CD4-positive, alpha-beta T cell treated with Interferon gamma for 1 hour (primary cell): Measurements from ENCODE around the gene KRTAP10-2.
"Not testable (repeated sequence)": the region's sequence is repeated elsewhere in the genome, so short reads cannot be mapped to it uniquely, and the experiment has no call there.

Experiments used
- DNase-seq: peaks from one replicate; pipeline ENCODE4 v3.0.0-alpha.2; 2020

Gene KRTAP10-2

GRCh38 chr21:44566403-44566802 is 15.1 kb upstream of the KRTAP10-2 start:
- DNase-seq = no peak

- no peak for DNase-seq
Measured at GRCh38 chr21:44564886-44565598, 13.7 kb upstream of the KRTAP10-2 start.

DNA sequence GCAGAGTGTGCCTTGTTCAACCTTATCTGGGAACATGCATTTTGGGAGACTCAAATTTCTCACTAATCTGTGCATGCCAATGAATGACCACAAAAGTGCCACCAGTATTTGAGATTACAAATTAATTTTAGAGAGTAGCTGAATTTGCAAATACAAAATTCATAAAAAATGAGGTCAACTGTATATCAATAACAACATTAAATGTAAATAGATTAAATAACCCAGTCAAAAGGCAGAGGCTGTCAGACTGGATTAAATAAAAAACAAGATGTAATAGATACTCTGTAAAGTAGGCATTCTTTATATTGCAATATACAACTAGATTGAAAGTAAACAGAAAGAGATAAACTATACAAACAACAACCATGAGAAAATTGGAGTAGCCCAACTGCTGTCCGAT is 12.8 kb upstream of the KRTAP10-2 start:
- DNase-seq = no peak

GRCh38 chr21:44558695-44559094 is 7.4 kb upstream of the KRTAP10-2 start, which contains the start of gene KRTAP10-3:
Gene KRTAP10-3 (minus strand): TSS chr21:44558795. CDS start chr21:44558715, 80 bp downstream.
- DNase-seq = no peak

DNA sequence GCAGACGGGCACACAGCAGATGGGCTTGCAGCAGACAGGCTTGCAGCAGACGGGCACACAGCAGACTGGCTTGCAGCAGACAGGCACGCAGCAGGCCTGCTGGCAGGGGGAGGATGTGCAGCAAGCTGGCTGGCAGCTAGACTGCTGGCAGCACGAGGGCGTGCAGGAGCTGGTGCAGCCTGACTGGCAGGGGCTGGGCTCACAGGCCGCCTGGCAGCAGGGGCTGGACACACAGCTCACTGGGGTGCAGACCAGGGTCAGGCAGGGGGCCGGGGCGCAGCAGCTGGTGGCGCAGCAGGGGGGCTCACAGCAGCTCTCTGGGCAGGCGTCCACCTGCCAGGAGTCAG is 7.0 kb upstream of the KRTAP10-2 start:
- not testable (repeated sequence) for DNase-seq

DNA sequence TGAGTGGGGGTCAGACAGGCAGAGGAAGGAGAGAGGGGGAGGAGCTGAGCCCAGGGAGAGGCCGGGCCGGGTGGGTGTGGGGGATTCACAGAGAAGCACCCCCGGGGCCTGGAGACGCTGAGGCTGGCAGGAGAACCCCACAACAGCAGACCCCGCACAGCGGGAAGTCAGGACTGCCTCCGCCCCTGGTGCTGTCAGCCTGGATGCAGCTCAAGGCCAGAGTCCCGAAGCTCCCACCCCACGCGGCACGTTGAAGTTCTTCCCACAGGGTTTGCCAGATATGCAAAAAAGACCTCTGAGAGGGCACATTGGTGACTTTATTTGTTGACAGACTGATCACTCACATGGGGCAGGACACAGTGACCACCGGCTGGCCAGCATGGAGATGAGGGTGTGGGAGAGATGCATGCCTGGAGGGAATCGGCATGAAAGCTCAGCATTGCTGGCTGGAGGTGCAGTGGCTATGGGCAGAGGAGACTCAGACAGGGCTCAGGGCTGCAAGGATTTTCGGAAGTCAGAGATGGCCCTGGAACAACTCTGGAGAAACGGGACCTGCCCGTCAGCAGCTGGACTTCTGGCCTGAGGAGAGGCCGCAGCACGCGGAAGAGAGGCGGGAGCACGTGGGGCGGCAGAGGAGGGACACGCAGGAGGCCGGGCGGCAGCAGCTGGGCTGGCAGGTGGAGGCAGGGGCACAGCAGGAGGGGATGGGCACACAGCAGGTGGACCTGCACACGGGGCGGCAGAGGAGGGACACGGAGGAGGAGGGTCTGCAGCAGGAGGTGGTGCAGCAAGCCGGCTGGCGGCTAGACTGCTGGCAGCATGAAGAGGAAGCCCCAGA is 6.4 kb upstream of the KRTAP10-2 start:
- no peak for DNase-seq

GRCh38 chr21:44556879-44557278 is 5.6 kb upstream of the KRTAP10-2 start:
- DNase-seq = no peak

GRCh38 chr21:44555200-44555875 is 4.0 kb upstream of the KRTAP10-2 start:
- no peak for DNase-seq

DNA sequence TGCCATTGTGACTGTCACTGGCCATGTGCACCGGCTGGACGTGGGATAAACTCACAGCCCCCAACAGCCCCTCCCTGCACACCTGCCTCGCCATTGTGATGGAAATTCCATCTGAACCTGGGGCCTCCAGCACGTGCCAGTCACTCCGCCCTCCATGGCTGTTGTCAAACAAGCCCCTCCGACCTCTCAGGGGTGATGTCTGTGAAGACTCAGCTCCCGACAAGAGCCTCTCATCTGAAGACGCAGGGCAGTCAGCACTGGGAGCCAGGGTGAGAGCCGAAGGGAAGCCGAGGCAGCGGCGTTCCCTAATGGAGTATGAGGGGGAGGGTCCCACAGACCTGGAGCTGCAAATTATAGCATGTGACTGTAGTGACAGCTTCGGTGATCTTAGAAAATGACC is 1.4 kb upstream of the KRTAP10-2 start:
- no peak for DNase-seq

DNA sequence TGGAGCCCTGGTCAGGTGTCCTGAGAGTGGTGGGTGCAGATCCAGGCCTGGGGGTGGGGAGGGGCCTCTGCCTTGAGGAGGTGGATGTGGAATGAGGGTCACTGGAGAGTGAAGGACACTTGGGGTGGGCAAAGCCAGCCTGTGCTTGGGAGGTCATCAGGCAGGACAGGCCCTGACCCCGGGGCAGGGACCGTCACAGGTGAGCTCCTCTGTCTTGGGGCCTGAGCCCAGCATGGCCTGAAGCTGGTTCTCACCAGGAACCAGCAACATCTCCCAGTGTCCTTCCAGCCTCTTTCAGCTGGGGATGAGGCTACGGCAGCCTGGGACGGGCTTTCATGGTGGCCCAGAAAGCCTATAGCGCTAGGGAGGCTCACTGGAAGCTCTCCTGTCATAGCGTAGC is 831 bp upstream of the KRTAP10-2 start:
- no peak for DNase-seq

DNA sequence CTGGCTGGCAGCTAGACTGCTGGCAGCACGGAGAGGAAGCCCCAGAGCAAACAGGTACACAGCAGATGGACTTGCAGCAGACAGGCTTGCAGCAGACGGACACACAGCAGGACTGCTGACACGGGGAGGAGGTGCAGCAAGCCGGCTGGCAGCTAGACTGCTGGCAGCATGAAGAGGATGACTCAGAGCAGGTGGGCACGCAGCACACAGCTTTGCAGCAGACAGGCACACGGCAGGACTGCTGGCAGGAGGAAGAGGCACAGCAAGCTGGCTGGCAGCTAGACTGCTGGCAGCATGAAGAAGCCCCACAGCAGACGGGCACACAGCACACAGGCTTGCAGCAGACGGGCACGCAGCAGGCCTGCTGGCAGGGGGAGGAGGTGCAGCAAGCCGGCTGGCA is 498 bp downstream of the KRTAP10-2 start:
- no peak for DNase-seq

GRCh38 chr21:44550285-44550684 is 1.0 kb downstream of the KRTAP10-2 start:
- not testable (repeated sequence) for DNase-seq

DNA sequence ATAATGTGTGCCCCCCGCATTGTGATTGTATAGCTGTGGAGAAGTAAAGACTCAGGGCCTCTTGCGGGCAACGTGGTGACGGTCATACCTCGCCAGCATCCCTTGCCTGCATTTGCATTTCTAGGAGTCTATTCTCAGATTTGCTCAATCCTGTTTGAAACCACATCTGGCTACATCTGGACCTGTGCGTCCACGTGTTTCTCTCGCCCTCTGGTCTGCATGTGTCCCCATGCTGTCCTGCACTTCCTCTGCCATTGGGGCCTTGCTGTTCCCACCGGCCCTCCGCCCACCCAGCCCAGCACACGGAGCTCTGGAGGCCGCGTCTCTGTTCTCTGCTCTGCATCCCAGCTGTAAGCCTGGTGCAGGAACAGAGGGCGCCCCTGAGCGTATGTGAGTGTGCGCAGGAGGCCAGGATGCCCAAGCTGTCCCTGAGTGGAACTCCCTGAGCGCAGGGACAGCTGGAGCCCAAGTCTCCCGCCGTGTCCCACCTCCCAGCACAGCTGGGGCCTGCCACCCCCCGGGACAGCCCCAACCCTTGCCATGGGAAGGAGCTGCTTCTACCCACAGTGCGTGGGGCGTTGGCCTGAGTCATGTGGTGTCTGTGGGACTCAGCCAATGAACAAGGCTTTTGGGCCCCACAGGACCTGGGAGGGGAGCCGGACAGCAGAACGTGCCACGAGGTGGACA is 1.6 kb downstream of the KRTAP10-2 start:
- DNase-seq = no peak

- DNase-seq = no peak
Measured at GRCh38 chr21:44548922-44549321, 2.4 kb downstream of the KRTAP10-2 start.

DNA sequence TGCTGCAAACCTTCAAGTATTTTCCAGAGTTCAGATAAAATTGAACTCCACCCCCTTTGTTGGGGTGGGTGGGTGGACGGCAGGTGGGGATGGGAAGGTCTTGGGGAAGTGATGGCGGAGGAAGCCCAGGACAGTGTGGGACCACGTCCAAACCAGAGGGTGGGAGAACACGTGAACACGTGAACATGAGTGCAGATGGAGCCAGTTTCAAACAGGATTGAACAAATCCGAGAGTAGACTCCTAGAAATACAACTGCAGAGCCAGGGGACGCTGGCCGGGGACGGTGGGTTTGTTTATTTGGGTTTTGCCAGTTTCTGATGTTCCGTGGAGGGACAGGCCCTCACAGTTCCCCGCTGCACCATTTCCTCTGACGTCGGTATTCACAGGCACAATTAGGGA is 2.9 kb downstream of the KRTAP10-2 start:
- no peak for DNase-seq

DNA sequence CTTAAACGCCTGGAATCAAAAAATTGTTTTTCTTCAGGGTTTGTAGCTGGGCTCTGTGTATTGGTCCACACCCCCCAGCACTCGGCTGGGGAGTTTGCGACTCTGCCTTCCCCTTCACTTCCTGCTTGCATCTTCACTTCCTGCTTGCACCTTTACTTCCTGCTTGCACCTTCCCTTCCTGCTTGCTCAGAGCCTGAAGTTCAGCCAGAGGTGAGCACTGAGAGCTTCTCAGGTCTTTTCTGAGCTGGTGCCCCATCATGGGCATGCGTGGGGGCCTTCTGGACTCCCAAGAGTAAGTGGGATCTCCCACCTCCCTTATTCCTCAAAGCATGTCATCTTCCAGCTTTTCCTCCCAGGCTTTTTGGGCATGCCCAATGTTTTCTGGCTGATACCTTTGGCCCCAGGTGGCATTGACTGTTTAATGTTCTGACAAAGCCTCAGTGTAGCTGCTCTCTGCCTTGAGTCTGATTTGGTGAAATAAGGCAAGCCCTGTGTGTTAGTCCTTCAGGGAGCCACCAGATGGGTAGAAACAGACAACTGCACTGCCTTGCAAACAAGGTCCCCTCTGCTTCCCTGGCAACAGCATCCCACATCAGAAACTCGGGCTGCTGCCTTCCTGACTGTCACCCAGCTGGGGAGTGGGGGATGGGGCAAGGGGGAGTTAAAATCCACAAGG is 3.5 kb downstream of the KRTAP10-2 start:
- DNase-seq = peak; percentile 35

DNA sequence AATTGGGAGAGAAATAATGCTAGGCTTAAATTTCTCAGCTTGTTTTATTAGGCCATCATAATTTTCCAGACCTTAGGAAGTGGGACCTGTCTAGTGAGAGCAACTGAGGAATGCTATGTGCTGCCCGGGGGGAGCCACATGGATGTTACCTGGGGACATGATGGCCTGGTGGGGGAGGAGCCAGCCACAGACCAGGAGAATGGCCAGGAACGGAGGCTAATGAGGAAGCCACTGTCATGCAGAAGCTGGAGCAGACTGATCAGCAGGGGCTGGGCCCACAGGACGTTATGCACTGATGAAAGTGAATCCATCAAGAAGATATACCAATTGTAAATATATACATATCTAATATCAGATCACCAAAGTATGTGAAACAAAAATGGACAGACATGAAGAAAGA is 6.7 kb downstream of the KRTAP10-2 start:
- no peak for DNase-seq

GRCh38 chr21:44542716-44543115 is 8.6 kb downstream of the KRTAP10-2 start:
- no peak for DNase-seq

- no peak for DNase-seq
Measured at GRCh38 chr21:44540741-44541288, 10.5 kb downstream of the KRTAP10-2 start.

GRCh38 chr21:44539991-44540666 is 11.2 kb downstream of the KRTAP10-2 start, which contains the start of gene KRTAP10-1:
Gene KRTAP10-1 (minus strand): TSS chr21:44540195. CDS start chr21:44540150, 45 bp downstream.
- DNase-seq = no peak

DNA sequence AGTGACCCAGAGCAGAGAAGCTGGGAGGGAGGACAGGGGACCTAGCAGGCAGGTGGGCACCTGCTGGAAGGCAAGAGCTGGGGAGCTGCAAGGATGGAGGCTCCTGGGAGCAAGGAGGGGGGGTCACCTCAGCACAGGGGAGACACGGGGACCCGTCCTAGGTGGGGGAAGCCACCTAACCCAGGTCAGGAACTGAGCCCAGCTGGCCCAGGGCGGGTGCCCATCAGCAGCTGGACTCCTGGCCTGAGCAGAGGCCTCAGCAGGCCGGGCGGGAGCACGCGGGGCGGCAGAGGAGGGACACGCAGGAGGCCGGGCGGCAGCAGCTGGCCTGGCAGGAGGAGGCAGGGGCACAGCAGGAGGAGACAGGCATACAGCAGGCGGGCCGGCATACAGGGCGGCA is 12.3 kb downstream of the KRTAP10-2 start:
- DNase-seq = no peak
